GM12872 (cell line): ENCODE results near the gene NIPAL4.

ENCODE experiments used
- TF ChIP-seq, protein P1 (sequence below): IDR thresholded peaks from 3 replicates; pipeline ENCODE4 v1.5.1; 2011; ENCODE audit warnings: low read depth, mild to moderate bottlenecking, low read length, moderate library complexity; ENCODE audit not compliant: insufficient read depth

NIPAL4 gene

DNA sequence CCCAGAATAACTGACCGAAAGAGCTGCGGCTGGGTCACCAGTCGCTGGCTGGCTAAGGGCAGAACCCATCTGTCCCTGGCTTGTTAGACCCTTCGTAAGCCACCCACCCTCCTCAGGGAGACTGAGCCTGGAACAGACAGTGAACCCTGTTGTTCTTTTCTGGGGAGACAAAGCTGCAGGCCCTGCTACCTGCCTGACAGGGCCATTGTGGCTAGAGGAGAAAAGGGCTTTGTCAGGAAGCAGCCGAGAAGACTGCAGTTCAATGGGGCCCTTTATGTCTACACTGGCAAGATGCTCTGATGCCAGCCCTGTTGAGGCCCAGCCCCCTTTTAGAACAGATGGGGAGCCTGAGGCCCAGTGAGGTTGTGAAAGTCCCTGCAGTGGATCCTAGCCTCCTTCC is 3.7 kb upstream of the NIPAL4 start:
- TF ChIP-seq, protein P1, sequence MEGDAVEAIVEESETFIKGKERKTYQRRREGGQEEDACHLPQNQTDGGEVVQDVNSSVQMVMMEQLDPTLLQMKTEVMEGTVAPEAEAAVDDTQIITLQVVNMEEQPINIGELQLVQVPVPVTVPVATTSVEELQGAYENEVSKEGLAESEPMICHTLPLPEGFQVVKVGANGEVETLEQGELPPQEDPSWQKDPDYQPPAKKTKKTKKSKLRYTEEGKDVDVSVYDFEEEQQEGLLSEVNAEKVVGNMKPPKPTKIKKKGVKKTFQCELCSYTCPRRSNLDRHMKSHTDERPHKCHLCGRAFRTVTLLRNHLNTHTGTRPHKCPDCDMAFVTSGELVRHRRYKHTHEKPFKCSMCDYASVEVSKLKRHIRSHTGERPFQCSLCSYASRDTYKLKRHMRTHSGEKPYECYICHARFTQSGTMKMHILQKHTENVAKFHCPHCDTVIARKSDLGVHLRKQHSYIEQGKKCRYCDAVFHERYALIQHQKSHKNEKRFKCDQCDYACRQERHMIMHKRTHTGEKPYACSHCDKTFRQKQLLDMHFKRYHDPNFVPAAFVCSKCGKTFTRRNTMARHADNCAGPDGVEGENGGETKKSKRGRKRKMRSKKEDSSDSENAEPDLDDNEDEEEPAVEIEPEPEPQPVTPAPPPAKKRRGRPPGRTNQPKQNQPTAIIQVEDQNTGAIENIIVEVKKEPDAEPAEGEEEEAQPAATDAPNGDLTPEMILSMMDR, result no peak

DNA sequence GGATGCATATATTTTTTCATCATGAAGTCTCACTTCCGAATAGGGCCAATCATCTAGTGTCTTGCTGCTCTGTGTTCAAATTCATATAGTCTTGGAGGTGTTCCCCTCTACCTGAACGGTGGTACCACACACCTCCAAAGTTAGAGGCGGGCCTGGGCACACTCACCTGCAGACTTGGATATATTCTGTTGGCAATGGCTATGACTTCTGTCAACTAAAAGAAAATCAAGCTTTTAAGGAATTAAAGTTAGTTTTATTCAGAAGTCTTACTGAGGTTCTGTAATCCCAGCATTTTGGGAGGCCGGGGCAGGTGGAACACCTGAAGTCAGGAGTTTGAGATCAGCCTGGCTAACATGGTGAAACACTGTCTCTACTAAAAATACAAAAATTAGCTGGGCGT is 2.6 kb upstream of the NIPAL4 start:
- TF ChIP-seq, protein P1, result no peak

DNA sequence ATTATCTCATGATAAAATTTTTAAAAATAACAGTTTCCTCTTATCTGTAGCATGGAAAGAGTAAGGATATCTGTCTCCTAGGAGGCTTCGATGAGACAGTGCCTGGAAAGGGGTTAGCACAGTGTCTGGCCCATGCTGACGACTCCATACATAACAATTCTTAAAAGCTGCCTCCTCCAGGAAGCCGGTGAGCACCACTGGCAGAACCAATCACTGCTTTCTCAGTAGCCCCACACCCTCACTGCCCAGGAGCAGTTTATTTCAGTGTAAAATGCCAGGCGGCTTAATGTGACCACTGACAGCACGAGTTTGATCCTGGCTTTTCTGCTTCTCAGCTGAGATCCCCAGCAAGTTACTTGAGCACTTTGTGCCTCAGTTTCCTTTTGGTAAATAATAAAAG is 1.2 kb upstream of the NIPAL4 start:
- TF ChIP-seq, protein P1, result no peak

DNA sequence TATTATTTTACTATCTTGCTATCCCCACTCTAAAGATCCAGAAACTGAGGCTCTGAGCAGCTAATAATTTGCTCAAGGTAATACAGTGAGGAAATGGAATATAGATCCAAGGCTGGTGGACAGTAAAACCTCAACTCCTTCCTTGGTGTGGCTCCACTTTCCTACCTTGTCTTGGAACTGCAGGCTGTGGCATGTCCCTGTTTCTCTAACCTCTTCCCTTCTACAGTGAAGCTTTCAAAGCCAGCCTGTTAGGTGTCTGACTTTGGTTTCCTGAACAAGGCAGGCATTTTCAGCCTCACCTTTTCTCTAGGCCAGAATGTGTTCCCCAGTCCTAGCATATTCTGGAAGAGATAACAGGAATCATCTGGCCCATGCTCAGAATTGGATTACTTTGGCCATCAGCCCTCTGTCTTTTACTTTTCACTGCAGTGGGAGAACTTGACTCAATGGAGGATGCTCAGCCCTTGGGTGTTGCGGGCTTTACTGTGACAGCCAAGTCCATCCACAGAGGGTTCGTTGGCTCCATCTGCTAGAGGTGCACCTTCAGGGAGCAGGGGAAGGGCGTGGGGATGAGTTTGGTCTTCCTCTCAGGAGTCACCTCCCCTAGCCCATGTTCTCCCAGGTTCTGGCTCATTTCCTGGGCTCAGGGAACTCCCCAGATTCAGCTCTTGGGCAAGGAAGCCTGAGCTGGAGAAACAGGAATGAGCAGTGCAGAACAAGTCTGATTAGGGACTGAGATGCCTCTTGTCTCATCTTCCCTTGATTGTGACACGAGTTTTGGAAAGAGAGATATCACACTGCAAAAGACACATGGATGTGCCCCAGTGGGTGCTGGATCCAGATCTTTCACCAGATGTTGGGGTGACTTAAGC is 1.1 kb downstream of the NIPAL4 start:
- TF ChIP-seq, protein P1, result no peak

DNA sequence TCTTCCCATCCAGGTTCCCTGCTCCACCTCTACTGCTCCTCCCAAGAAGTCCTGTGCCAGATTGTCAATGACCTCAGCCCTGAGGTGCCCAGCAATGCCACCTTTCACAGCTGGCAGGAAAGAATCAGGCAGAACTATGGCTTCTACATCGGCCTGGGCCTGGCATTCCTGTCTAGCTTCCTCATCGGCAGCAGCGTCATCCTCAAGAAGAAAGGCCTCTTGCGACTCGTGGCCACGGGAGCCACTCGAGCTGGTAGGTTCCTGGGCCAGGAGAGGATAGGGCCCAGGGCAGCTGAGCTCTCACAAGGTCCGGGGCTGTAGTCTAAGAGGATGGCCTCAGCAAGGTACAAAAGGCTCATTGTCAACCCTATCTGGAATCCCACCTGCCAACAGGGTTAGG is 3.1 kb downstream of the NIPAL4 start:
- TF ChIP-seq, protein P1, result no peak

DNA sequence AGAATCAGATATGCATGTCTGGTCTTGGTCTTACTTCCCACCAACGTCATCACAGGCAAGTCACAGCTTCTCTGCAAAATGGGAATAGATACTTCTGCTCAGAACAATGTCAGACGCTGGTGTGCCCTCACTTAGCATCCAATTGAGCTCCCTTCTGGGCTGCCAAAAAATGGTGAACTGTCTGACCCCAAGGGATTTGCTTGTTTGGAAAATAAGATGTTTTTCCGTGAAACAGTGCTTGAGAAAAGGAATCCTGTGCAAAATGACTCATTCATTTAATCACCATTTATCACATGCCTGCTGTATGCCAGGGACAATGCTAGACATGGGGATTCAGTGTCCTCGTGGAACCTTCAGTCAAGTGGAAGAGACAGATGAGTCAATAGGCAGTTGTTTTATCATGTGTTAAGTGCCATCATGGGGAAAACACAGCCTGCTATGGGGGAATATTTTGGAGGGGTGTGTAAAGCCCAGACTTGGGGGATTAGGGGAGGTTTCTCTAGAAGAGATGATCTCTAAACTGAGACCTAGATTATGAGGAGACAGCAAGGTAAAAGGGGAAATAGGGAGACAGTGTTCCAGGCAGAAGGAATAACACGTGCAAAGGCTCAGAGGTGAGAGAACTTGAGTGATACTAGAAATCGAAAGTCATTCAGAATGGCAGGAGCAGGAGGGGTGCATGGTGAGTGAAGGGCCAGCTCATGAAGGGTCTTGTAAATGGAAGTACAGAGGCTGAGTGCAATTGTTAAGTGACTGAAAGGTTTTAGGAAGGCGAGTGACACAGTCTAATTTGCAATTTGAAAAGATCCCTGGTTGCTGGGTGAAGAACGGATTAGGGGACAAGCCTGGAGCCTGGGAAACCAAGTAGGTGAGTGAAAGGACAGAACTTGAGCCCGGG is 3.9 kb downstream of the NIPAL4 start:
- TF ChIP-seq, protein P1, result no peak

DNA sequence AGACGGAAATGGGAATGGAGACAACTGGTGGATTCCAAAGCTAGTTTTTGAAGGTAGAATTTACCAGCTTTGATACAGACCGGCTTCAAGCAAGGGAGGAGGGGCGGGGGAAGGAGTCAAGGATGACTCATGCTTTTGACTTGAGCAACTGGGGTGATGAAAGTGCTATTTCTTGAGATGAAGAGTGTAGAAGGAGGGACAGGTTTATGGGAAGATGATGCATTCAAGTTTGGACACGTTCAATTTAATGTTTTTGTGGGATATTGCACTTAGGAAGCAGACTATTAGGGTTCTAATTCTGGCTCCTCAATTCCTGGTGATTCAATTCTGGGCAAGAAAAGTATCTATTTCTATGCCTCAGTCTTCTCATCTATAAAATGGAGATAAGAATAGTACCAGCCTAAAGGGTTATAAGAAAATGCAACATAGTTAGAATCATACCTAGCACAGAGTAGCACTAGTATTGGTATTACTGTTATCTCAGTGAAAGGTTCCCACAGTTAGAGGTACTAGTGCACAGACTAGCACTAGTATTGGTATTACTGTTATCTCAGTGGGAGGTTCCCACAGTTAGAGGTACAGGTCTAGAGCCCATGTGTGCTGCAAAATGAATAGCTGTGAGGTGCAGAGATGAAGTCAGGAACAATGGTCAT is 4.6 kb downstream of the NIPAL4 start:
- TF ChIP-seq, protein P1, result no peak
